IMR-90 (cell line): ENCODE results near the gene ELANE.

Source experiments
- MAZ ChIP-seq: IDR thresholded peaks from 2 replicates; pipeline ENCODE4 v1.6.1; 2012; ENCODE audit warnings: low read depth, mild to moderate bottlenecking, low read length, improper control_type of control experiment, moderate library complexity, borderline replicate concordance
- MXI1 ChIP-seq: IDR thresholded peaks from 2 replicates; pipeline ENCODE4 v1.6.1; 2012; ENCODE audit warnings: low read depth, mild to moderate bottlenecking, low read length, moderate library complexity, borderline replicate concordance
- RAD21 ChIP-seq: IDR thresholded peaks from 2 replicates; pipeline ENCODE4 v1.6.1; 2012; ENCODE audit warnings: low read length, improper control_type of control experiment
- SMC3 ChIP-seq: fragments of 150-350 bp; IDR thresholded peaks from 2 replicates; pipeline ENCODE4 v1.6.1; 2016; ENCODE audit warnings: low read depth, mild to moderate bottlenecking, antibody characterized with exemption, low read length, moderate library complexity
- TF ChIP-seq, protein P1 (sequence below): conservative IDR thresholded peaks from 2 replicates; pipeline ENCODE4 v1.5.1; 2012; ENCODE audit warnings: mild to moderate bottlenecking, low read depth, low read length, improper control_type of control experiment

DNA sequence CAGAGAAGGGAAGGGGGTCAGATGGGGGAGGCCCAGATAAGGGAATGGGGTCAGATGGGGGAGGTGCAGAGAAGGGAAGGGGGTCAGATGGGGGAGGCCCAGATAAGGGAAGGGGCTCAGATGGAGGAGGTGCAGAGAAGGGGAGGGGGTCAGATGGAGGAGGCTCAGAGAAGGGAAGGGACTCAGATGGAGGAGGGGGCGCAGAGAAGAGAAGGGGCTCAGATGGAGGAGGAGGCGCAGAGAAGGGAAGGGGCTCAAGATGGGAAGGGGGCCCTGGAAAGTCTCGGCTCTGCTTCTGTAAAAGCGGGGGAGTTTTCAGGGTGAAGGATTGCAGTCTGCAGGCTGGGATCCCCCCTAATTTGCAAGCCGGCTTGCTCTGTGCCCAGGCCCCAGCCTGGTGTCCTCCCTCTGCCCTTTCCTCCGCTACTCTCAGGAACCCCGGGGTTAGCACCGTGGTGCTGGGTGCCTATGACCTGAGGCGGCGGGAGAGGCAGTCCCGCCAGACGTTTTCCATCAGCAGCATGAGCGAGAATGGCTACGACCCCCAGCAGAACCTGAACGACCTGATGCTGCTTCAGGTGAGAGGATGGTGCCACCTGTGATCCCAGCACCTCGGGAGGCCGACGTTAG, 22.9 kb upstream of the ELANE start:
- TF ChIP-seq MAZ (no peak), SMC3 (no peak), RAD21 (no peak), MXI1 (no peak)
- TF ChIP-seq, protein P1, sequence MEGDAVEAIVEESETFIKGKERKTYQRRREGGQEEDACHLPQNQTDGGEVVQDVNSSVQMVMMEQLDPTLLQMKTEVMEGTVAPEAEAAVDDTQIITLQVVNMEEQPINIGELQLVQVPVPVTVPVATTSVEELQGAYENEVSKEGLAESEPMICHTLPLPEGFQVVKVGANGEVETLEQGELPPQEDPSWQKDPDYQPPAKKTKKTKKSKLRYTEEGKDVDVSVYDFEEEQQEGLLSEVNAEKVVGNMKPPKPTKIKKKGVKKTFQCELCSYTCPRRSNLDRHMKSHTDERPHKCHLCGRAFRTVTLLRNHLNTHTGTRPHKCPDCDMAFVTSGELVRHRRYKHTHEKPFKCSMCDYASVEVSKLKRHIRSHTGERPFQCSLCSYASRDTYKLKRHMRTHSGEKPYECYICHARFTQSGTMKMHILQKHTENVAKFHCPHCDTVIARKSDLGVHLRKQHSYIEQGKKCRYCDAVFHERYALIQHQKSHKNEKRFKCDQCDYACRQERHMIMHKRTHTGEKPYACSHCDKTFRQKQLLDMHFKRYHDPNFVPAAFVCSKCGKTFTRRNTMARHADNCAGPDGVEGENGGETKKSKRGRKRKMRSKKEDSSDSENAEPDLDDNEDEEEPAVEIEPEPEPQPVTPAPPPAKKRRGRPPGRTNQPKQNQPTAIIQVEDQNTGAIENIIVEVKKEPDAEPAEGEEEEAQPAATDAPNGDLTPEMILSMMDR: no peak
